Measurements from ENCODE around the gene ROR2.

ROR2 gene

DNA sequence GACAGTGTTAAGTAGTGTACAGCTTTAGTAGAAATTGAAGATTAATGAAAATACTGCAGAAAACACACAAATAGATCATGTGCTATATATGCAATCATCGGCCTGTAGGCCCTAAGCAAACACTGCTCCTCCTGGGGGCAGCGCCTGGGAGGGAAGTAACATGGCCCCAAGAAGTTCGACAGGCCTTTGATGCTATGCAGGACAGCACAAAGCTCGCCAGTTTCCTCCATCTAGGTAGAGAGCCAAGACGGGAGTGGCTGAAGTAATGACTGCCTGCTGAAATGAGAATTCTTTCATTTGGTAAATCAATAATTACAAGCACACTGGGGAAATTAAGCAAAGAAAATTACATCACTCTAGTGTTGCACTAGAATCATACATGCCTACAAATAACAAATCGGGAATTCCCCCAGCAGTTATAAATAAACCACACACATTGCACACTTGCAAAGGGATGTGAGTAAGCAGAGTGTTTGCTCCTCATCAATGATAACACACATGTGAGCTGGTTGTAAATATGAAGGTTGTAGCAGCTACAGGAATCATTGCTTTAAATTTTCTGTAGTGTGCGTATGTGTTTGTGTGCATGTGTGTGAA is 306.4 kb downstream of the ROR2 start:
- peaks cover 0 to 2% of the 10 kb centered on the region in 2 donors for H3K9me3 ChIP-seq (replicated peaks in 1 of 2; ENCODE audit: control insufficient read depth in 2 of 2, insufficient read depth in 1 of 2, low read depth in 1 of 2, low read length in 2 of 2)
- no peaks in the 10 kb centered on the region for H3K79me1 ChIP-seq (ENCODE audit: low read depth, low read length)
- DNase-seq (ENCODE audit: low spot score): no peak
- H3K4me2 ChIP-seq (ENCODE audit: insufficient read depth, low read length, poor library complexity, severe bottlenecking): no peak overlapping the region
- H2BK5ac ChIP-seq (ENCODE audit: low read length): no peak overlapping the region
- H2BK15ac ChIP-seq (ENCODE audit: low read length): no peak overlapping the region
- no peak overlapping the region for H3K9ac ChIP-seq (ENCODE audit: low read depth, low read length, poor library complexity)
- no CpG with 5 or more reads among the region's 7 CpGs for WGBS, 2 donors (ENCODE audit: extremely low coverage in 2 of 2, insufficient read length in 2 of 2, insufficient replicate concordance in 1 of 2)
- no peak overlapping the region for H4K91ac ChIP-seq (ENCODE audit: low read depth, low read length, poor library complexity)
- H3K27me3 ChIP-seq (ENCODE audit: control insufficient read depth in 3 of 3, insufficient read depth in 3 of 3, low read depth in 1 of 3, low read length in 3 of 3): peaks cover 0 to 3% (median 0%) of the 10 kb centered on the region in 3 experiments
- H2AK5ac ChIP-seq (ENCODE audit: low read depth, low read length): no peak overlapping the region
- no peak overlapping the region for H3K23ac ChIP-seq (ENCODE audit: low read depth, low read length, poor library complexity)
- H3K4ac ChIP-seq (ENCODE audit: low read length): no peak overlapping the region
- no peak overlapping the region for H3K27ac ChIP-seq (replicated peaks; ENCODE audit: low read length)
- no peak overlapping the region for H2BK12ac ChIP-seq (ENCODE audit: low read length)
- no peak overlapping the region for H3K4me3 ChIP-seq (ENCODE audit: low read length in 2 of 2)
- H3K14ac ChIP-seq (ENCODE audit: low read length): no peak overlapping the region
- H2AFZ ChIP-seq (ENCODE audit: low read length): no peak overlapping the region
- H4K8ac ChIP-seq (ENCODE audit: low read depth, low read length): no peak overlapping the region
- H3K36me3 ChIP-seq (replicated peaks in 1 of 2; ENCODE audit: control insufficient read depth in 2 of 2, insufficient read depth in 2 of 2, low read length in 2 of 2): no peaks in the 10 kb centered on the region
- no peak overlapping the region for H2BK120ac ChIP-seq (ENCODE audit: low read depth, low read length)
- no peaks in the 10 kb centered on the region for H3K4me1 ChIP-seq (ENCODE audit: control insufficient read depth in 2 of 2, insufficient read depth in 1 of 2, low read depth in 1 of 2, low read length in 2 of 2)
- H3K18ac ChIP-seq (ENCODE audit: low read length): no peak overlapping the region

DNA sequence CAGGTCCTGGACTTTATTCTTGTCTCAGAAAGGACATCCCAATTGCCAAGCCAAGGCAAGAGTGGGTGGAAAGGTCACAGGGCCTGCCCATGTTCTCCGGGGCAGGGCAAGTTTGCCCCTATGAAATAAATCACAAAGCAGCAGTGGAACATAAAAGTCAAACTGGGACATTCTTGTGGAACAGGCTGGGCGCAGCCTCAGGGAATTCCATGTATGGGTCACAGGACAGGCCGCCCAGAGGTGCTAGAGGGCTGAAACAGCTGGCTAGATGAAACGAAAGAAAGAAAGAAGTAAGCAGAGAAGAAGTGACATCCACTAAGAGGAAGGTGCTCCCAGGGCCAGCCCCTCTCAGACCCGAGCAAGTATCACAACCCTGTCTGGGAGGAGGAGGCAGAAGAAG is 307.3 kb downstream of the ROR2 start:
- H2BK15ac ChIP-seq (ENCODE audit: low read length): no peak overlapping the region
- peaks cover 0 to 3% (median 0%) of the 10 kb centered on the region in 3 experiments for H3K27me3 ChIP-seq (ENCODE audit: control insufficient read depth in 3 of 3, insufficient read depth in 3 of 3, low read depth in 1 of 3, low read length in 3 of 3)
- H3K36me3 ChIP-seq (replicated peaks in 1 of 2; ENCODE audit: control insufficient read depth in 2 of 2, insufficient read depth in 2 of 2, low read length in 2 of 2): no peaks in the 10 kb centered on the region
- no peaks in the 10 kb centered on the region for H3K4me1 ChIP-seq (ENCODE audit: control insufficient read depth in 2 of 2, insufficient read depth in 1 of 2, low read depth in 1 of 2, low read length in 2 of 2)
- no peaks in the 10 kb centered on the region for H3K79me1 ChIP-seq (ENCODE audit: low read depth, low read length)
- no CpG with 5 or more reads among the region's 5 CpGs for WGBS, 2 donors (ENCODE audit: extremely low coverage in 2 of 2, insufficient read length in 2 of 2, insufficient replicate concordance in 1 of 2)
- no peak overlapping the region for H4K91ac ChIP-seq (ENCODE audit: low read depth, low read length, poor library complexity)
- H4K8ac ChIP-seq (ENCODE audit: low read depth, low read length): no peak overlapping the region
- H3K27ac ChIP-seq (replicated peaks; ENCODE audit: low read length): no peak overlapping the region
- peaks cover 0 to 2% of the 10 kb centered on the region in 2 donors for H3K9me3 ChIP-seq (replicated peaks in 1 of 2; ENCODE audit: control insufficient read depth in 2 of 2, insufficient read depth in 1 of 2, low read depth in 1 of 2, low read length in 2 of 2)
- H3K18ac ChIP-seq (ENCODE audit: low read length): no peak overlapping the region
- no peak overlapping the region for H3K4me2 ChIP-seq (ENCODE audit: insufficient read depth, low read length, poor library complexity, severe bottlenecking)
- no peak overlapping the region for H3K4ac ChIP-seq (ENCODE audit: low read length)
- H2BK120ac ChIP-seq (ENCODE audit: low read depth, low read length): no peak overlapping the region
- H2AK5ac ChIP-seq (ENCODE audit: low read depth, low read length): no peak overlapping the region
- DNase-seq (ENCODE audit: low spot score): no peak
- no peak overlapping the region for H3K23ac ChIP-seq (ENCODE audit: low read depth, low read length, poor library complexity)
- H3K9ac ChIP-seq (ENCODE audit: low read depth, low read length, poor library complexity): no peak overlapping the region
- no peak overlapping the region for H2AFZ ChIP-seq (ENCODE audit: low read length)
- H3K14ac ChIP-seq (ENCODE audit: low read length): no peak overlapping the region
- no peak overlapping the region for H3K4me3 ChIP-seq (ENCODE audit: low read length in 2 of 2)
- no peak overlapping the region for H2BK5ac ChIP-seq (ENCODE audit: low read length)
- no peak overlapping the region for H2BK12ac ChIP-seq (ENCODE audit: low read length)

DNA sequence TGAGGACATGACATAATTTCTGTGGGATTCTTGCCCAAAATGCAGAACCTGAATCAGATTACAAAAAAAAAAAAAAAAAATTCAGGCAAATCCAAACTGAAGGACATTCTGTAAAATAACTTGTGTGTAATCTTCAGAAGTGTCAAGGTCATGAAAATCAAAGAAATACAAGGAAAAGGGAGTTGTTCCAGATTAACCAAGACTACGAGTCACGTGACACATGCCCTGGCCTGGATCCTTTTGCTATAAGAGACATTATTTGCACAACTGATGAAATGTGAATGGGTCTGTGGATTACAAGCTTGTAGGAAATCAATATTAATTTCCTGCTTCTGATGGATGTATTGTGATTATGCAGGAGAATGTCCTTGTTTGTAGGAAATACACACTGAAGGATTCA is 309.6 kb downstream of the ROR2 start:
- Histone ChIP-seq H3K9me3 (replicated peaks in 1 of 2; ENCODE audit: control insufficient read depth in 2 of 2, insufficient read depth in 1 of 2, low read depth in 1 of 2, low read length in 2 of 2) (no peaks in the 10 kb centered on the region), H3K14ac (ENCODE audit: low read length) (no peak overlapping the region), H3K36me3 (replicated peaks in 1 of 2; ENCODE audit: control insufficient read depth in 2 of 2, insufficient read depth in 2 of 2, low read length in 2 of 2) (no peaks in the 10 kb centered on the region), H3K4me3 (ENCODE audit: low read length in 2 of 2) (no peak overlapping the region), H3K27me3 (ENCODE audit: control insufficient read depth in 3 of 3, insufficient read depth in 3 of 3, low read depth in 1 of 3, low read length in 3 of 3) (peaks cover 0 to 3% (median 0%) of the 10 kb centered on the region in 3 experiments), H3K79me1 (ENCODE audit: low read depth, low read length) (no peaks in the 10 kb centered on the region), H3K23ac (ENCODE audit: low read depth, low read length, poor library complexity) (no peak overlapping the region), H4K8ac (ENCODE audit: low read depth, low read length) (no peak overlapping the region), H2AK5ac (ENCODE audit: low read depth, low read length) (no peak overlapping the region), H2BK15ac (ENCODE audit: low read length) (no peak overlapping the region), H2BK12ac (ENCODE audit: low read length) (no peak overlapping the region), H3K4ac (ENCODE audit: low read length) (no peak overlapping the region), H3K18ac (ENCODE audit: low read length) (no peak overlapping the region), H3K27ac (replicated peaks; ENCODE audit: low read length) (no peak overlapping the region), H3K4me2 (ENCODE audit: insufficient read depth, low read length, poor library complexity, severe bottlenecking) (no peak overlapping the region), H2BK120ac (ENCODE audit: low read depth, low read length) (no peak overlapping the region), H4K91ac (ENCODE audit: low read depth, low read length, poor library complexity) (no peak overlapping the region), H3K4me1 (ENCODE audit: control insufficient read depth in 2 of 2, insufficient read depth in 1 of 2, low read depth in 1 of 2, low read length in 2 of 2) (no peaks in the 10 kb centered on the region), H2BK5ac (ENCODE audit: low read length) (no peak overlapping the region), H2AFZ (ENCODE audit: low read length) (no peak overlapping the region), H3K9ac (ENCODE audit: low read depth, low read length, poor library complexity) (no peak overlapping the region)
- WGBS, 2 donors (ENCODE audit: extremely low coverage in 2 of 2, insufficient read length in 2 of 2, insufficient replicate concordance in 1 of 2): no CpG with 5 or more reads among the region's 2 CpGs
- no peak for DNase-seq (ENCODE audit: low spot score)

DNA sequence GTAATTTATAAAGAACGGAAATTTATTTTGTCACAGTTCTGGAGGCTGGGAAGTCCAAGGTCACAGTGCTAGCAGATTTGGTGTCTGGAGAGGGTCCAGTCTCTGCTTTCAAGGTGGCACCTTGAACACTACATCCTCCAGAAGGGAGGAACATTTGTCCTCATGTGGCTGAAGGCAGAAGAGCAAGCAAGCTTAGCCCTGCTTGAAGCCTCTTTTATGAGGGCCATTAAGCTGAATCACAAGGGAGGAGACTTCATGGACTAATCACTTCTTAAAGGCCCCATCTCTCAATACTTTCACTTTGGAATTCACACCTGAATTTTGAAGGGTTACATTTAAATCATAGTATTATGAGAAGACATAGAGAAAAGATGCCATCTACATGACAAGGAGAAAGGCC is 311.0 kb downstream of the ROR2 start:
- Histone ChIP-seq H2BK12ac (ENCODE audit: low read length) (no peak overlapping the region), H3K9ac (ENCODE audit: low read depth, low read length, poor library complexity) (no peak overlapping the region), H4K91ac (ENCODE audit: low read depth, low read length, poor library complexity) (no peak overlapping the region), H3K27ac (replicated peaks; ENCODE audit: low read length) (no peak overlapping the region), H2BK5ac (ENCODE audit: low read length) (no peak overlapping the region), H3K4ac (ENCODE audit: low read length) (no peak overlapping the region), H3K79me1 (ENCODE audit: low read depth, low read length) (no peaks in the 10 kb centered on the region), H3K14ac (ENCODE audit: low read length) (no peak overlapping the region), H4K8ac (ENCODE audit: low read depth, low read length) (no peak overlapping the region), H3K9me3 (replicated peaks in 1 of 2; ENCODE audit: control insufficient read depth in 2 of 2, insufficient read depth in 1 of 2, low read depth in 1 of 2, low read length in 2 of 2) (no peaks in the 10 kb centered on the region), H2BK120ac (ENCODE audit: low read depth, low read length) (no peak overlapping the region), H3K18ac (ENCODE audit: low read length) (no peak overlapping the region), H2AFZ (ENCODE audit: low read length) (no peak overlapping the region), H3K23ac (ENCODE audit: low read depth, low read length, poor library complexity) (no peak overlapping the region), H3K4me1 (ENCODE audit: control insufficient read depth in 2 of 2, insufficient read depth in 1 of 2, low read depth in 1 of 2, low read length in 2 of 2) (no peaks in the 10 kb centered on the region), H2AK5ac (ENCODE audit: low read depth, low read length) (no peak overlapping the region), H3K36me3 (replicated peaks in 1 of 2; ENCODE audit: control insufficient read depth in 2 of 2, insufficient read depth in 2 of 2, low read length in 2 of 2) (no peaks in the 10 kb centered on the region), H3K4me2 (ENCODE audit: insufficient read depth, low read length, poor library complexity, severe bottlenecking) (no peak overlapping the region), H3K4me3 (ENCODE audit: low read length in 2 of 2) (no peak overlapping the region), H3K27me3 (ENCODE audit: control insufficient read depth in 3 of 3, insufficient read depth in 3 of 3, low read depth in 1 of 3, low read length in 3 of 3) (peaks cover 0 to 3% (median 0%) of the 10 kb centered on the region in 3 experiments), H2BK15ac (ENCODE audit: low read length) (no peak overlapping the region)
- no CpG with 5 or more reads among the region's 1 CpG for WGBS, 2 donors (ENCODE audit: extremely low coverage in 2 of 2, insufficient read length in 2 of 2, insufficient replicate concordance in 1 of 2)
- no peak for DNase-seq (ENCODE audit: low spot score)
